Muscle layer of colon (tissue), 2 donors: ENCODE measurements around the gene ARID1A.
A peak's percentile ranks its signal among the peaks of the same experiment; 100 is the strongest.
"Not testable (repeated sequence)": the region's sequence is repeated elsewhere in the genome, so short reads cannot be mapped to it uniquely, and the experiment has no call there.

Source experiments
- H3K27ac ChIP-seq: one replicate; pipeline ENCODE4 v1.7.0; 2013; ENCODE audit warnings: low read depth, mild to moderate bottlenecking, low read length, moderate library complexity
- H3K27me3 ChIP-seq, 2 donors: one replicate each; pipeline ENCODE4 v1.7.0; 2013; ENCODE audit warnings: low read length in 2 of 2, mild to moderate bottlenecking in 2 of 2; ENCODE audit not compliant: insufficient read depth in 2 of 2, control insufficient read depth in 1 of 2
- H3K36me3 ChIP-seq: one replicate; pipeline ENCODE4 v1.7.0; 2013; ENCODE audit warnings: mild to moderate bottlenecking, low read length; ENCODE audit not compliant: insufficient read depth
- H3K4me1 ChIP-seq: one replicate; pipeline ENCODE4 v1.7.0; 2013; ENCODE audit warnings: mild to moderate bottlenecking, low read length; ENCODE audit not compliant: insufficient read depth
- H3K4me3 ChIP-seq, 2 donors: one replicate each; pipeline ENCODE4 v1.7.0; 2013; ENCODE audit warnings: low read length in 2 of 2, low read depth in 1 of 2, mild to moderate bottlenecking in 1 of 2, moderate library complexity in 1 of 2
- H3K9ac ChIP-seq: one replicate; pipeline ENCODE4 v1.7.0; 2013; ENCODE audit warnings: low read length
- H3K9me3 ChIP-seq: one replicate; pipeline ENCODE4 v1.7.0; 2013; ENCODE audit warnings: mild to moderate bottlenecking, low read length
- donor health status: abdominal sarcoma.
- donor health status: Adenocarcinoma of cecum.

Gene ARID1A

DNA sequence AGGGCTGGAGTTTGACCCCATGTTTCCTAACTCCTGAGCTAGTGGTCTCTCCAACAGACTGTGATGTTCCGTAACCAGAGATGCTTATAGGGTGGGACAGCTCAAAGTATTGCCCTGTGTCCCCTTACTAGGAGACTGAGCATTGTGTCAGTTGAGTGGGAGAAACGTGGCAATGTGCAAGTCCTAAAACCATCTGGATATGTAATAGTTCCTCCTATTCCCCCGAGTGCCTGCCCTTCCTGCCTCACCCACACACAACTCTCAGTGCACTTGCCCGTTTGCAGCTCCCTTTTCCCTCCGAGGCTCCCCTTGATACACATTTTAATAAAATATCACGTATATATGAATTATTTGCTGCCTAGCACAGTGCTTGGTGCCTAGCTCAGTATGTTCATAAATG lies 95.3 kb downstream of the ARID1A start:
- Histone ChIP-seq H3K9me3 (no peaks in the 10 kb centered on the region), H3K27ac (no peak overlapping the region), H3K4me3 (no peak overlapping the region), H3K27me3 (no peaks in the 10 kb centered on the region), H3K36me3 (peaks cover 14% of the 10 kb centered on the region), H3K9ac (no peak overlapping the region), H3K4me1 (peaks cover 26% of the 10 kb centered on the region)

- no peak overlapping the region for H3K9ac ChIP-seq
- H3K9me3 ChIP-seq: no peaks in the 10 kb centered on the region
- no peak overlapping the region for H3K27ac ChIP-seq
- peaks cover 14% of the 10 kb centered on the region for H3K36me3 ChIP-seq
- no peaks in the 10 kb centered on the region for H3K27me3 ChIP-seq
- H3K4me1 ChIP-seq: peaks cover 21% of the 10 kb centered on the region
- H3K4me3 ChIP-seq: no peak overlapping the region
These were observed 95.8 kb downstream of the ARID1A start for GRCh38 chr1:26791626-26792025.

DNA sequence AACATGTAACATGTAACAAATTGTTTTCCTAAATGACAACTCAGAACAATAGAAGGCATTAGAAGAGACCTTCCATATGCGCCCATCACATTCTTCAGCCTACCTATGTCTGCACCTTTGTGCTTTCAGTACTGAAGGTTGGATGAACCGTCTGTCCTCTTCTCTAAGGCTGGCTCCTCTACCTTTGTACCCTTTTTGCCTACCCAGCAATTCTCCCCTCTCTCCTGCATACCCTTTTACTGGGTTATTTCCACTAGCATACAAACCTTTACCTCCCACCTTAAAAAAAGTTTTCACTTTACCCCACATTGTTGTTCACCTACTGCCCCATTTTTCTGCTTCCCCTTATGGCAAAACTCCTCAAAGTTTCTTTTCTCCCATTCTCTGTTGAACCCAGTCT lies 97.1 kb downstream of the ARID1A start:
- Histone ChIP-seq H3K9me3 (no peaks in the 10 kb centered on the region), H3K27ac (no peak overlapping the region), H3K27me3 (no peaks in the 10 kb centered on the region), H3K36me3 (peaks cover 14% of the 10 kb centered on the region), H3K4me1 (peaks cover 14% of the 10 kb centered on the region), H3K9ac (no peak overlapping the region), H3K4me3 (no peak overlapping the region)

DNA sequence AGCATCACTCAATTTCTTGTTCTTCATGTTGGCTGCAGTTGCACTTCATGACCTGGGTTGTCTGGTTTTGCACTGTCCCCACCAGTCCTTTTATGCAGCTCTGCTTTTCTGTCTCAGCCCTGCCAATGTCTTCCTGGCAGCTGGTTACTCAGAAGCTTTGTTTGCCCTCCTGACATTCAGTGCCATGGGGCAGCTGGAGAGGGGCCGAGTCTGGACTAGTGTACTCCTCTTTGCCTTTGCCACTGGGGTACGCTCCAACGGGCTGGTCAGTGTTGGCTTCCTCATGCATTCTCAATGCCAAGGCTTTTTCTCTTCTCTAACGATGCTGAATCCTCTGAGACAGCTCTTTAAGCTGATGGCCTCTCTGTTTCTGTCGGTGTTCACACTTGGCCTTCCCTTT lies 98.6 kb downstream of the ARID1A start:
- H3K27me3 ChIP-seq: no peaks in the 10 kb centered on the region
- peaks cover 14% of the 10 kb centered on the region for H3K36me3 ChIP-seq
- no peak overlapping the region for H3K4me3 ChIP-seq
- no peaks in the 10 kb centered on the region for H3K9me3 ChIP-seq
- no peak overlapping the region for H3K9ac ChIP-seq
- no peak overlapping the region for H3K27ac ChIP-seq
- peaks cover 13% of the 10 kb centered on the region for H3K4me1 ChIP-seq

- peaks cover 21% of the 10 kb centered on the region for H3K4me1 ChIP-seq
- peaks cover 14% of the 10 kb centered on the region for H3K36me3 ChIP-seq
- H3K4me3 ChIP-seq: no peak overlapping the region
- no peaks in the 10 kb centered on the region for H3K9me3 ChIP-seq
- H3K27me3 ChIP-seq: no peaks in the 10 kb centered on the region
- H3K27ac ChIP-seq: no peak overlapping the region
- no peak overlapping the region for H3K9ac ChIP-seq
These were observed 101.8 kb downstream of the ARID1A start for GRCh38 chr1:26797627-26798026.

- peaks cover 6% of the 10 kb centered on the region for H3K36me3 ChIP-seq
- peak overlapping the region in 1 of 2 donors; percentile 2 for H3K4me3 ChIP-seq
- H3K27me3 ChIP-seq: no peaks in the 10 kb centered on the region
- H3K27ac ChIP-seq: peak overlapping the region; percentile 67
- H3K9ac ChIP-seq: no peak overlapping the region
- H3K9me3 ChIP-seq: no peaks in the 10 kb centered on the region
- peaks cover 21% of the 10 kb centered on the region for H3K4me1 ChIP-seq
These were observed 103.8 kb downstream of the ARID1A start for GRCh38 chr1:26799479-26800142.

DNA sequence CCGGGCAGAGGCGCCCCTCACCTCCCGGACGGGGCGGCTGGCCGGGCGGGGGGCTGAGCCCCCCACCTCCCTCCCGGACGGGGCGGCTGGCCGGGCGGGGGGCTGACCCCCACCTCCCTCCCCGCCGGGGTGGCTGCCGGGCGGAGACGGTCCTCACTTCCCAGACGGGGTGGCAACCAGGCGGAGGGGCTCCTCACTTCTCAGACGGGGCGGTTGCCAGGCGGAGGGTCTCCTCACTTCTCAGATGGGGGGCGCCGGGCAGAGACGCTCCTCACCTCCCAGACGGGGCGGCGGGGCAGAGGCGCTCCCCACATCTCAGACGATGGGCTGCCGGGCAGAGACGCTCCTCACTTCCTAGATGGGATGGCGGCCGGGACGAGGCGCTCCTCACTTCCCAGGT lies 108.1 kb downstream of the ARID1A start:
- not testable (repeated sequence) for H3K36me3 ChIP-seq, H3K9me3 ChIP-seq, H3K27me3 ChIP-seq, H3K9ac ChIP-seq, H3K27ac ChIP-seq, H3K4me3 ChIP-seq
- peaks cover 18% of the 10 kb centered on the region for H3K4me1 ChIP-seq

GRCh38 chr1:26810105-26810504 lies 114.3 kb downstream of the ARID1A start:
- not testable (repeated sequence) for H3K36me3 ChIP-seq, H3K9ac ChIP-seq, H3K27ac ChIP-seq, H3K4me1 ChIP-seq, H3K4me3 ChIP-seq, H3K9me3 ChIP-seq, H3K27me3 ChIP-seq

GRCh38 chr1:26811057-26811456 lies 115.2 kb downstream of the ARID1A start:
- H3K4me3 ChIP-seq: no peak overlapping the region
- H3K4me1 ChIP-seq: no peaks in the 10 kb centered on the region
- no peaks in the 10 kb centered on the region for H3K9me3 ChIP-seq
- H3K9ac ChIP-seq: no peak overlapping the region
- no peaks in the 10 kb centered on the region for H3K27me3 ChIP-seq
- no peaks in the 10 kb centered on the region for H3K36me3 ChIP-seq
- no peak overlapping the region for H3K27ac ChIP-seq

GRCh38 chr1:26811708-26812107 lies 115.9 kb downstream of the ARID1A start:
- Histone ChIP-seq H3K9ac (no peak overlapping the region), H3K4me1 (no peaks in the 10 kb centered on the region), H3K27me3 (no peaks in the 10 kb centered on the region), H3K4me3 (no peak overlapping the region), H3K27ac (no peak overlapping the region), H3K9me3 (no peaks in the 10 kb centered on the region), H3K36me3 (no peaks in the 10 kb centered on the region)

GRCh38 chr1:26814377-26814776 lies 118.6 kb downstream of the ARID1A start:
- Histone ChIP-seq H3K9ac (no peak overlapping the region), H3K9me3 (no peaks in the 10 kb centered on the region), H3K4me1 (no peaks in the 10 kb centered on the region), H3K27ac (no peak overlapping the region), H3K27me3 (no peaks in the 10 kb centered on the region), H3K4me3 (no peak overlapping the region), H3K36me3 (no peaks in the 10 kb centered on the region)

GRCh38 chr1:26814893-26815292 lies 119.1 kb downstream of the ARID1A start:
- Histone ChIP-seq H3K36me3 (no peaks in the 10 kb centered on the region), H3K4me1 (no peaks in the 10 kb centered on the region), H3K27me3 (no peaks in the 10 kb centered on the region), H3K9me3 (no peaks in the 10 kb centered on the region), H3K4me3 (no peak overlapping the region), H3K27ac (no peak overlapping the region), H3K9ac (no peak overlapping the region)
